B cell (primary cell): ENCODE measurements around the gene LILRA6. TPM values are rescaled to one million over a fixed set of nuclear protein-coding genes. Genes with fewer than 3 reads are reported as not detected.
"Not testable (repeated sequence)": the region's sequence is repeated elsewhere in the genome, so short reads cannot be mapped to it uniquely, and the experiment has no call there.

Source experiments
- ATAC-seq: fragments of 200-7000 bp; cut with Tn5 transposase; one replicate; pipeline ENCODE4 v1.10.0; 2021; ENCODE audit warnings: low read depth, mild to moderate bottlenecking, moderate number of reproducible peaks, moderate library complexity
- CTCF ChIA-PET: fragments of 350-600 bp; sonication (Branson Sonifier 250); formaldehyde crosslinking; loops from one replicate; lab custom pipeline; 2021; ENCODE audit warnings: antibody characterized with exemption, inconsistent platforms; lab: Charles Lee
- POLR2A ChIA-PET: fragments of 350-600 bp; sonication (Branson Sonifier 250); formaldehyde crosslinking; loops from one replicate; lab custom pipeline; 2021; ENCODE audit warnings: antibody characterized with exemption; lab: Charles Lee
- DNase-seq: peaks from one replicate; pipeline ENCODE4 v3.0.0; 2013
- H2AFZ ChIP-seq: 2 replicates; pipeline ENCODE4 v1.6.1; 2012; ENCODE audit warnings: mild to moderate bottlenecking, low read depth, low read length; ENCODE audit not compliant: insufficient read depth, poor library complexity, severe bottlenecking
- H3K27ac ChIP-seq, 2 donors: 1 replicate in 1 of 2; 2 replicates in 1 of 2; pipeline ENCODE4 v1.5.1; 2012 to 2013; ENCODE audit warnings: low read length in 2 of 2, mild to moderate bottlenecking in 2 of 2, moderate library complexity in 1 of 2
- H3K27me3 ChIP-seq, 4 experiments: fragments of 200-600 bp in 1 of 4; sonication (generic) in 1 of 4; replicated peaks in 1 of 4; 1 replicate in 2 of 4; 2 replicates in 2 of 4; pipeline versions ENCODE4 v1.6.1 to v1.7.0; 2013 to 2016; ENCODE audit warnings: low read length in 3 of 4, mild to moderate bottlenecking in 2 of 4, mixed read lengths in 1 of 4, moderate library complexity in 1 of 4; ENCODE audit not compliant: insufficient read depth in 4 of 4, control insufficient read depth in 3 of 4; ENCODE audit errors: control extremely low read depth in 1 of 4
- H3K36me3 ChIP-seq, 2 experiments: replicated peaks in 1 of 2; 1 replicate in 1 of 2; 2 replicates in 1 of 2; pipeline versions ENCODE4 v1.6.1 to v1.7.1; 2013; ENCODE audit warnings: low read length in 1 of 2; ENCODE audit not compliant: insufficient read depth in 2 of 2, control insufficient read depth in 1 of 2; ENCODE audit errors: control extremely low read depth in 1 of 2, extremely low read depth in 1 of 2
- H3K4me1 ChIP-seq, 2 donors: fragments of 200-600 bp in 1 of 2; sonication (generic) in 1 of 2; 1 replicate in 1 of 2; 2 replicates in 1 of 2; pipeline versions ENCODE4 v1.5.1 to v1.6.1; 2013 to 2017; ENCODE audit warnings: low read length in 2 of 2; ENCODE audit not compliant: control insufficient read depth in 2 of 2, insufficient read depth in 2 of 2
- H3K4me2 ChIP-seq: replicated peaks from 2 replicates; pipeline ENCODE3; 2012; ENCODE audit warnings: mild to moderate bottlenecking, low read depth, low read length; ENCODE audit not compliant: poor library complexity, severe bottlenecking
- H3K4me3 ChIP-seq, 5 experiments: fragments of 200-600 bp in 1 of 5; sonication (generic) in 1 of 5; 1 replicate in 3 of 5; 2 replicates in 2 of 5; pipeline versions ENCODE4 v1.5.1 to v1.7.0; 2011 to 2016; ENCODE audit warnings: low read length in 4 of 5, mild to moderate bottlenecking in 4 of 5, low read depth in 2 of 5, control low read depth in 1 of 5, moderate library complexity in 1 of 5; ENCODE audit not compliant: insufficient read depth in 1 of 5; ENCODE audit errors: control extremely low read depth in 1 of 5, extremely low read depth in 1 of 5
- H3K79me2 ChIP-seq: fragments of 200-600 bp; sonication (generic); one replicate; pipeline ENCODE4 v1.6.0; 2016; ENCODE audit warnings: low read length; ENCODE audit not compliant: control insufficient read depth, insufficient read depth
- H3K9ac ChIP-seq: fragments of 200-600 bp; sonication (generic); 2 replicates; pipeline ENCODE4 v1.6.1; 2017; ENCODE audit warnings: mild to moderate bottlenecking, low read length, moderate library complexity
- H3K9me3 ChIP-seq, 3 donors: one replicate each; pipeline versions ENCODE4 v1.6.1 to v1.7.1; 2013; ENCODE audit warnings: low read length in 2 of 3; ENCODE audit not compliant: control insufficient read depth in 2 of 3, insufficient read depth in 1 of 3; ENCODE audit errors: control extremely low read depth in 1 of 3
- H4K20me1 ChIP-seq: 2 replicates; pipeline ENCODE4 v1.6.0; 2012; ENCODE audit warnings: mild to moderate bottlenecking, low read length; ENCODE audit not compliant: insufficient read depth, control insufficient read depth, poor library complexity, severe bottlenecking
- H3K27ac Mint-ChIP-seq: one replicate; pipeline ENCODE4 v1.8.0; 2021; ENCODE audit warnings: mixed read lengths
- H3K27me3 Mint-ChIP-seq: one replicate; pipeline ENCODE4 v1.8.0; 2021; ENCODE audit warnings: mixed read lengths
- H3K4me1 Mint-ChIP-seq: one replicate; pipeline ENCODE4 v1.8.0; 2021; ENCODE audit warnings: mixed read lengths
- H3K4me3 Mint-ChIP-seq: one replicate; pipeline ENCODE4 v1.8.0; 2021; ENCODE audit warnings: mixed read lengths
- H3K9me3 Mint-ChIP-seq: one replicate; pipeline ENCODE4 v1.8.0; 2022; ENCODE audit warnings: mixed read lengths; ENCODE audit not compliant: insufficient read depth
- WGBS: methylation state at CpG from one replicate; pipeline ENCODE4 v1.1.5; 2013; ENCODE audit warnings: missing lambda C conversion rate; ENCODE audit not compliant: insufficient coverage; 5-methylcytosine and 5-hydroxymethylcytosine counted together
- intact Hi-C: fragments of 100-400 bp; cut with micrococcal nuclease; formaldehyde crosslinking; loops from one replicate; pipeline ENCODE4 v1.10.0; 2022
- polyA minus RNA-seq: library from RNA; depleted of rRNA, polyadenylated mRNA; stranded (reverse); fragments of >200 nt; gene quantifications from 2 replicates; pipeline ENCODE4 v1.2.3, GENCODE V29; 2012
- polyA plus RNA-seq: library from polyadenylated mRNA; depleted of rRNA; stranded (reverse); fragments of >200 nt; gene quantifications from 2 replicates; pipeline ENCODE4 v1.2.3, GENCODE V29; 2012
- total RNA-seq, 2 donors: library from RNA; stranded (reverse); fragments of 120-200 nt in 1 of 2; gene quantifications; 1 replicate in 1 of 2; 2 replicates in 1 of 2; pipeline versions ENCODE4 v1.2.3 to v1.2.4, GENCODE V29; 2013 to 2022

Gene LILRA6
- total RNA-seq (not detected in 2 replicates), polyA plus RNA-seq (0.66 and 0.79 TPM in 2 replicates), polyA minus RNA-seq (0.50 and 0.60 TPM in 2 replicates)
- total RNA-seq (2013): 0.77 TPM

GRCh38 chr19:54242646-54243045, at the start of gene LILRA6:
Gene LILRA6 (minus strand): TSS chr19:54242790.
- peaks cover 0 to 34% (median 7%) of the 10 kb centered on the region in 4 experiments for H3K27me3 ChIP-seq
- H3K27ac ChIP-seq, ATAC-seq, H3K27ac Mint-ChIP-seq, H3K9ac ChIP-seq, H3K36me3 ChIP-seq, H3K4me2 ChIP-seq, H3K4me1 Mint-ChIP-seq, intact Hi-C loops, H3K4me3 ChIP-seq, H2AFZ ChIP-seq, H3K4me3 Mint-ChIP-seq, POLR2A ChIA-PET, H3K9me3 ChIP-seq, H3K4me1 ChIP-seq, DNase-seq, H3K79me2 ChIP-seq, CTCF ChIA-PET, H4K20me1 ChIP-seq, H3K9me3 Mint-ChIP-seq: not testable (repeated sequence)
- peaks cover 12% of the 10 kb centered on the region for H3K27me3 Mint-ChIP-seq
- WGBS: 68% methylated on average over 4 of the region's 6 CpGs

- H3K4me2 ChIP-seq, H3K27ac ChIP-seq, H3K4me3 ChIP-seq, H3K9me3 Mint-ChIP-seq, POLR2A ChIA-PET, H3K9ac ChIP-seq, H3K36me3 ChIP-seq, H3K79me2 ChIP-seq, H4K20me1 ChIP-seq, DNase-seq, H2AFZ ChIP-seq, ATAC-seq: not testable (repeated sequence)
- peaks cover 0 to 22% (median 13%) of the 10 kb centered on the region in 4 experiments for H3K27me3 ChIP-seq
- 84% methylated on average over 7 of the region's 8 CpGs for WGBS
- Mint-ChIP-seq H3K27ac (peak overlapping the region; percentile 68), H3K4me3 (peak overlapping the region; percentile 27), H3K27me3 (peaks cover 26% of the 10 kb centered on the region), H3K4me1 (peaks cover 68% of the 10 kb centered on the region)
- peaks cover 1 to 15% (median 5%) of the 10 kb centered on the region in 3 donors for H3K9me3 ChIP-seq
- CTCF ChIA-PET: interaction anchor here (3.9 kb wide), 1 partner anchor 23 kb away, joined by 20 read pairs; no protein-coding TSS in a partner anchor
- peaks cover 53 to 60% of the 10 kb centered on the region in 2 donors for H3K4me1 ChIP-seq
- intact Hi-C loops: loop anchor here (2.0 kb wide), 1 partner anchor 64 kb away; no protein-coding TSS in a partner anchor
Measured at GRCh38 chr19:54289160-54289559, 46.6 kb upstream of the LILRA6 start.
